Caco-2 (cell line): ENCODE results near the gene PDGFD. TPM values are rescaled to one million over a fixed set of nuclear protein-coding genes. Genes with fewer than 3 reads are reported as not detected.

Source experiments
- BruUV-seq: library from RNA; stranded (reverse); fragments of 400-500 nt; replicated peaks from 2 replicates; lab custom pipeline; 2021; lab: Mats Ljungman, UMichigan
- CTCF ChIA-PET: fragments of 300-600 bp; sonication (Branson Sonifier 250); formaldehyde crosslinking; loops from one replicate; lab custom pipeline; 2022; ENCODE audit warnings: antibody characterized with exemption; lab: Charles Lee
- POLR2A ChIA-PET: fragments of 300-600 bp; sonication (Branson Sonifier 250); formaldehyde crosslinking; loops from one replicate; lab custom pipeline; 2022; ENCODE audit warnings: antibody characterized with exemption; lab: Charles Lee
- DNase-seq, 2 experiments: peaks; one replicate each; pipeline versions ENCODE4 v3.0.0 to v3.0.0-alpha.2; 2020 to 2022
- H3K27me3 ChIP-seq: replicated peaks from 2 replicates; pipeline ENCODE4 v1.6.0; 2011; ENCODE audit warnings: low read length; ENCODE audit not compliant: control insufficient read depth, insufficient read depth
- H3K36me3 ChIP-seq: 2 replicates; pipeline ENCODE4 v1.5.1; 2011; ENCODE audit warnings: low read length; ENCODE audit not compliant: control insufficient read depth, insufficient read depth
- H3K4me1 ChIP-seq: fragments of 250-450 bp; sonication (Bioruptor Pico); 2 replicates; pipeline ENCODE4 v1.5.1; 2020; ENCODE audit warnings: mild to moderate bottlenecking
- H3K4me3 ChIP-seq: 2 replicates; pipeline ENCODE4 v1.5.1; 2011; ENCODE audit warnings: low read depth, mild to moderate bottlenecking, control low read depth, low read length
- H3K9me3 ChIP-seq: fragments of 250-450 bp; sonication (Bioruptor Pico); 2 replicates; pipeline ENCODE4 v1.5.1; 2020; ENCODE audit warnings: mild to moderate bottlenecking, moderate library complexity
- H3K27ac Mint-ChIP-seq: one replicate; pipeline ENCODE4 v1.8.0; 2022; ENCODE audit warnings: mixed read lengths; ENCODE audit not compliant: unreplicated experiment
- H3K27me3 Mint-ChIP-seq: one replicate; pipeline ENCODE4 v1.8.0; 2022; ENCODE audit warnings: mixed read lengths; ENCODE audit not compliant: insufficient read depth, unreplicated experiment
- H3K36me3 Mint-ChIP-seq: one replicate; pipeline ENCODE4 v1.8.0; 2022; ENCODE audit warnings: mild to moderate bottlenecking, mixed read lengths; ENCODE audit not compliant: insufficient read depth, unreplicated experiment
- H3K4me1 Mint-ChIP-seq: one replicate; pipeline ENCODE4 v1.8.0; 2022; ENCODE audit warnings: low read depth, mixed read lengths; ENCODE audit not compliant: unreplicated experiment
- H3K4me3 Mint-ChIP-seq: one replicate; pipeline ENCODE4 v1.8.0; 2022; ENCODE audit warnings: mild to moderate bottlenecking, moderate library complexity, mixed read lengths; ENCODE audit not compliant: unreplicated experiment
- H3K9me3 Mint-ChIP-seq: one replicate; pipeline ENCODE4 v1.8.0; 2022; ENCODE audit warnings: mixed read lengths; ENCODE audit not compliant: unreplicated experiment
- CTCF ChIP-seq, 2 experiments: fragments of 200-600 bp in 1 of 2; IDR thresholded peaks; 1 replicate in 1 of 2; 2 replicates in 1 of 2; pipeline versions ENCODE4 v1.5.1 to v1.8.0; 2011 to 2022; ENCODE audit warnings: antibody characterized with exemption in 1 of 2, control low read depth in 1 of 2, inconsistent platforms in 1 of 2, low read depth in 1 of 2, low read length in 1 of 2, mild to moderate bottlenecking in 1 of 2, moderate library complexity in 1 of 2; ENCODE audit not compliant: insufficient read depth in 1 of 2, severe bottlenecking in 1 of 2, unreplicated experiment in 1 of 2
- intact Hi-C: fragments of 100-400 bp; cut with micrococcal nuclease; formaldehyde crosslinking; loops from one replicate; pipeline ENCODE4 v1.10.0; 2022; ENCODE audit not compliant: unreplicated experiment
- total RNA-seq: library from RNA; stranded (reverse); gene quantifications from 2 replicates; pipeline ENCODE4 v1.2.3, GENCODE V29; 2022

The PDGFD gene
- total RNA-seq, 1 experiment from 2014 or later, result not detected

GRCh38 chr11:103898577-103899336 is 265.2 kb downstream of the PDGFD start:
- H3K9me3 ChIP-seq, result no peaks in the 10 kb centered on the region
- no TSS peak for BruUV-seq
- Mint-ChIP-seq H3K4me1 (peaks cover 11% of the 10 kb centered on the region), H3K27ac (no peak overlapping the region), H3K36me3 (no peaks in the 10 kb centered on the region), H3K9me3 (no peaks in the 10 kb centered on the region), H3K4me3 (no peak overlapping the region), H3K27me3 (peaks cover 2% of the 10 kb centered on the region)
- H3K36me3 ChIP-seq, result no peaks in the 10 kb centered on the region
- no peak for TF ChIP-seq CTCF (IDR thresholded peaks at IDR 0.05; ENCODE audit: insufficient read depth in 1 of 2, low read depth in 1 of 2, low read length in 1 of 2, severe bottlenecking in 1 of 2, unreplicated experiment in 1 of 2)
- intact Hi-C loops, result no loop called here
- H3K27me3 ChIP-seq, result no peaks in the 10 kb centered on the region; the same call in 1 of the 2 replicates
- no peak for DNase-seq
- H3K4me1 ChIP-seq, result peaks cover 13% of the 10 kb centered on the region
- CTCF ChIA-PET, result no interaction called here
- POLR2A ChIA-PET, result no interaction called here
- H3K4me3 ChIP-seq, result no peak overlapping the region

GRCh38 chr11:103898065-103898464 is 265.9 kb downstream of the PDGFD start:
- H3K27me3 ChIP-seq, result no peaks in the 10 kb centered on the region; the same call in 1 of the 2 replicates
- Mint-ChIP-seq H3K4me3 (no peak overlapping the region), H3K27ac (no peak overlapping the region), H3K27me3 (peaks cover 2% of the 10 kb centered on the region), H3K9me3 (no peaks in the 10 kb centered on the region), H3K36me3 (no peaks in the 10 kb centered on the region), H3K4me1 (peaks cover 18% of the 10 kb centered on the region)
- no peaks in the 10 kb centered on the region for H3K9me3 ChIP-seq
- intact Hi-C loops, result no loop called here
- H3K36me3 ChIP-seq, result no peaks in the 10 kb centered on the region
- DNase-seq, result no peak
- H3K4me3 ChIP-seq, result no peak overlapping the region
- no peak for TF ChIP-seq CTCF (IDR thresholded peaks at IDR 0.05; ENCODE audit: insufficient read depth in 1 of 2, low read depth in 1 of 2, low read length in 1 of 2, severe bottlenecking in 1 of 2, unreplicated experiment in 1 of 2)
- CTCF ChIA-PET, result no interaction called here
- POLR2A ChIA-PET, result no interaction called here
- H3K4me1 ChIP-seq, result peaks cover 19% of the 10 kb centered on the region
- no TSS peak for BruUV-seq

GRCh38 chr11:103897160-103897936 is 266.6 kb downstream of the PDGFD start:
- TF ChIP-seq CTCF (IDR thresholded peaks at IDR 0.05; ENCODE audit: insufficient read depth in 1 of 2, low read depth in 1 of 2, low read length in 1 of 2, severe bottlenecking in 1 of 2, unreplicated experiment in 1 of 2), result no peak
- CTCF ChIA-PET, result no interaction called here
- Mint-ChIP-seq H3K4me3 (no peak overlapping the region), H3K27me3 (peaks cover 2% of the 10 kb centered on the region), H3K4me1 (peaks cover 24% of the 10 kb centered on the region), H3K36me3 (no peaks in the 10 kb centered on the region), H3K27ac (no peak overlapping the region), H3K9me3 (no peaks in the 10 kb centered on the region)
- DNase-seq, result no peak
- no peaks in the 10 kb centered on the region for H3K36me3 ChIP-seq
- no peaks in the 10 kb centered on the region for H3K9me3 ChIP-seq
- no peaks in the 10 kb centered on the region; the same call in 1 of the 2 replicates for H3K27me3 ChIP-seq
- BruUV-seq, result no TSS peak
- no peak overlapping the region for H3K4me3 ChIP-seq
- intact Hi-C loops, result no loop called here
- peaks cover 19% of the 10 kb centered on the region for H3K4me1 ChIP-seq
- POLR2A ChIA-PET, result no interaction called here
